ENCODE measurements around the gene COMMD10. TPM values are rescaled to one million over a fixed set of nuclear protein-coding genes. Genes with fewer than 3 reads are reported as not detected.

The COMMD10 gene
- total RNA-seq, 3 donors from 2014 or later = 20.6 to 31.1 (median 29.0) TPM

- Histone ChIP-seq H3K36me3 (ENCODE audit: low read depth) (no peaks in the 10 kb centered on the region), H3K9me3 (no peaks in the 10 kb centered on the region), H3K4me3 (no peak overlapping the region), H3K4me1 (ENCODE audit: low read depth) (no peaks in the 10 kb centered on the region)
- no peak for TF ChIP-seq CTCF (IDR thresholded peaks at IDR 0.05)
- no peak for DNase-seq
- intact Hi-C loops (cut with DNase I, micrococcal nuclease) = no loop called here
- no peak for ATAC-seq
Measured at GRCh38 chr5:116212225-116212624, 127.4 kb downstream of the COMMD10 start.

GRCh38 chr5:116216246-116216645 lies 131.4 kb downstream of the COMMD10 start:
- Histone ChIP-seq H3K4me3 (no peak overlapping the region), H3K9me3 (no peaks in the 10 kb centered on the region), H3K4me1 (ENCODE audit: low read depth) (no peaks in the 10 kb centered on the region), H3K36me3 (ENCODE audit: low read depth) (no peaks in the 10 kb centered on the region)
- TF ChIP-seq CTCF (IDR thresholded peaks at IDR 0.05) = no peak
- intact Hi-C loops (cut with DNase I, micrococcal nuclease) = no loop called here
- DNase-seq (no peak), ATAC-seq (no peak)

GRCh38 chr5:116225281-116225922 lies 140.6 kb downstream of the COMMD10 start:
- intact Hi-C loops (cut with DNase I, micrococcal nuclease) = no loop called here
- DNase-seq = no peak
- TF ChIP-seq CTCF (IDR thresholded peaks at IDR 0.05) = no peak

GRCh38 chr5:116229131-116229689 lies 144.4 kb downstream of the COMMD10 start:
- no peak for TF ChIP-seq CTCF (IDR thresholded peaks at IDR 0.05)
- intact Hi-C loops (cut with DNase I, micrococcal nuclease) = no loop called here
- no peaks in the 10 kb centered on the region for H3K4me1 ChIP-seq (ENCODE audit: low read depth)
- ATAC-seq (no peak), DNase-seq (no peak)
- no peaks in the 10 kb centered on the region for H3K9me3 ChIP-seq
- H3K4me3 ChIP-seq = no peak overlapping the region
- no peaks in the 10 kb centered on the region for H3K36me3 ChIP-seq (ENCODE audit: low read depth)

More at GRCh38 chr5:116225281-116225922, 140.6 kb downstream of the COMMD10 start:
- no peak for ATAC-seq
- Histone ChIP-seq H3K36me3 (ENCODE audit: low read depth) (no peaks in the 10 kb centered on the region), H3K4me1 (ENCODE audit: low read depth) (no peaks in the 10 kb centered on the region), H3K9me3 (no peaks in the 10 kb centered on the region), H3K4me3 (no peak overlapping the region)

GRCh38 chr5:116231288-116231687 lies 146.5 kb downstream of the COMMD10 start:
- no peak for ATAC-seq
- DNase-seq = no peak
- Histone ChIP-seq H3K4me1 (ENCODE audit: low read depth) (no peaks in the 10 kb centered on the region), H3K4me3 (no peak overlapping the region), H3K9me3 (no peaks in the 10 kb centered on the region), H3K36me3 (ENCODE audit: low read depth) (no peaks in the 10 kb centered on the region)
- no peak for TF ChIP-seq CTCF (IDR thresholded peaks at IDR 0.05)
- intact Hi-C loops (cut with DNase I, micrococcal nuclease) = no loop called here
